ENCODE measurements around the gene GRM7.

Gene GRM7

DNA sequence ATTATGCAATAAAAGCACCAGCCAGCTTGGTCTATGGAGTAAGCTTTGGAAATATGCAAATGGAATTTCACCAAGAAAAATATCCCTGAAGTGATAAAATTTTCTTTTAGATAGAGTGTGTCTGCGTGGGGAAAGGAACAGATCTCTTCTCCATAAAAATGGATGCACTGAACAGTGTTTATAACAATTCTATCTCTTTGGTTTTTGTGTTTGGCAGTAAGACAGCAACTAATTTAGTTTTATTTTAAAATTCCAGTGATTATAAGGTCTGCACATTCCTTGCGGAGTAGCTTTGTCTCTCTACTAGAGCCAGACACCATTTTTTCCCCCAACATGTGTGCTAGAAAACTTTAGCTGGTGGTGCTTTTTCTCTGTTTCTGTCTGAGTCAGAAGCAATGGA is 712.4 kb downstream of the GRM7 start:
- DNase-seq (ENCODE audit: low read depth), result peak; percentile 4
- H3K4me3 ChIP-seq (ENCODE audit: low read depth, low read length), result no peak overlapping the region
- TF ChIP-seq, protein P1, sequence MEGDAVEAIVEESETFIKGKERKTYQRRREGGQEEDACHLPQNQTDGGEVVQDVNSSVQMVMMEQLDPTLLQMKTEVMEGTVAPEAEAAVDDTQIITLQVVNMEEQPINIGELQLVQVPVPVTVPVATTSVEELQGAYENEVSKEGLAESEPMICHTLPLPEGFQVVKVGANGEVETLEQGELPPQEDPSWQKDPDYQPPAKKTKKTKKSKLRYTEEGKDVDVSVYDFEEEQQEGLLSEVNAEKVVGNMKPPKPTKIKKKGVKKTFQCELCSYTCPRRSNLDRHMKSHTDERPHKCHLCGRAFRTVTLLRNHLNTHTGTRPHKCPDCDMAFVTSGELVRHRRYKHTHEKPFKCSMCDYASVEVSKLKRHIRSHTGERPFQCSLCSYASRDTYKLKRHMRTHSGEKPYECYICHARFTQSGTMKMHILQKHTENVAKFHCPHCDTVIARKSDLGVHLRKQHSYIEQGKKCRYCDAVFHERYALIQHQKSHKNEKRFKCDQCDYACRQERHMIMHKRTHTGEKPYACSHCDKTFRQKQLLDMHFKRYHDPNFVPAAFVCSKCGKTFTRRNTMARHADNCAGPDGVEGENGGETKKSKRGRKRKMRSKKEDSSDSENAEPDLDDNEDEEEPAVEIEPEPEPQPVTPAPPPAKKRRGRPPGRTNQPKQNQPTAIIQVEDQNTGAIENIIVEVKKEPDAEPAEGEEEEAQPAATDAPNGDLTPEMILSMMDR (conservative IDR thresholded peaks at IDR 0.05; ENCODE audit: low read depth, low read length), result no peak

DNA sequence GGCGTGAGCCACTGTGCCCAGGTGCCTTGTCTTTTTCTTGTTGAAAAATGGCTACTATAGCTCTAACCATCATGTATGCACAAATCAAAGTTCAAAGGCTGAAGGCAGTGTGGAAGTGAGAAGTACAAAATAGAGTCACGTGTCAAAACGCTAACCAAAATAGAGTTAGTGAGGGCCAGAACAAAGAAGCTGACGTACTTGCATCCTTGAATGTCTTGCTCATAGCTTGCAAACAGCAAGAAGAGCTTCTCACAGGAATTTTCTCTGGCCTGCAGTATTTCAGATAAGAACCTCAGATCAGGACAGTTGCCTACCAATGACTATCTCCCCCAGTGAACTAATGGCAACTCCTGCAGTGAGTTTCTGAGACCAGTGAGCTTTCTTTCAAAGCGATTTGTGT is 713.5 kb downstream of the GRM7 start:
- H3K4me3 ChIP-seq (ENCODE audit: low read depth, low read length), result no peak overlapping the region
- no peak for DNase-seq (ENCODE audit: low read depth)
- TF ChIP-seq, protein P1 (conservative IDR thresholded peaks at IDR 0.05; ENCODE audit: low read depth, low read length), result no peak

DNA sequence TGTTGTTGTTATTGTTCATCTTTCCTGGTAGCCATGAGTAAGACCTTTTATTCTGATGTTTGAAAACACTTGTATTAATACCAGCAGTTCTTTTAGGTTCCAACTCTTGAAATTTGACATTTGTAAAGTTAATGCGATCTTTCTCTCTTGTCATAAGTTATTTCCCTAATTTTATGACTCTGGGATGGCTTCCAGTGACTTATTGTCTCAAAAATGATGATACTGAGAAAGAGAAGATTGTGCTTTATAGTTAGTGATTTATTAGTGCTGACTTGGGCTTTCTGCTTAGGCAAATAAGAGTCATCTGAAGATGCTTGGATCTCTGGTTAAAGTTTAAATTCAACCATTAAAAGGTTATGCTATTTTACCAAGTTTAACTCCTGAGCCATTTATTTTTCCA is 715.2 kb downstream of the GRM7 start:
- TF ChIP-seq, protein P1 (conservative IDR thresholded peaks at IDR 0.05; ENCODE audit: low read depth, low read length), result no peak
- no peak overlapping the region for H3K4me3 ChIP-seq (ENCODE audit: low read depth, low read length)
- DNase-seq (ENCODE audit: low read depth), result no peak

DNA sequence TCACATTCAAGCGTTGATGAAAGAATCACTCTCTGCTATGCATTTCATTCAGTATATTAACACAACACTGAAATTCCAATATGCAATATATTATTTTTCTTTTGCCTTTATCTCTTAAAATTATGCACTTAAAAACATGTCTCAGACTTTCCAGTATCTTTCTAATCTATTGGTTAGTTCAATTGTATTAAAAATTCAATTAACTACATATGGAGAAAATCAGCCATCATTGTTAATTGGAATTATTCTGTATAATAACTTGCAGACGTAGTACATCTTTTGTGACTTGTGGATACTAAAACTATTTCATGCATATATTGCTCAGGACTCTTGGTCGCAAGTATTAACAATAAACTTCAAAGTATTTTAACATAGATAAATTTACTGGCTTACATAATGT is 715.6 kb downstream of the GRM7 start:
- no peak overlapping the region for H3K4me3 ChIP-seq (ENCODE audit: low read depth, low read length)
- no peak for DNase-seq (ENCODE audit: low read depth)
- TF ChIP-seq, protein P1 (conservative IDR thresholded peaks at IDR 0.05; ENCODE audit: low read depth, low read length), result no peak

DNA sequence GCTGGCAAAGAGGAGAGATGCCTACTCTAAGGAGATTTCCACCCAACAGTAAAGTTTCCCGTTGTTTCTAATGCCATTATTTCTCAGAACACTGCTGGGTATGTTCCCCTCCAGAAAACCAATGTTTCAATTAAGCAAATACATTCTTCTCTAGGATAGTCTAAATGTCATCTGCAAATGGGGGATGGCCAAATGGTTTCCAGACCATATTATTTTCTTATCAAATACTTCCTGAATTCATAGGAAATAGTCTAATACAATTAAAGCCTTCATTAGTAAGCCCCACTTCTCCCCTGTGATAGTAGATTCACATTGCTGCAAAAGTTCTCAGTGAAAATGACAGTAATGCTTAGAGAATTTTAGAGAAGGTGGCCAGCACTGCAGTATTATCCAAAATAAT is 716.6 kb downstream of the GRM7 start:
- TF ChIP-seq, protein P1 (conservative IDR thresholded peaks at IDR 0.05; ENCODE audit: low read depth, low read length), result no peak
- H3K4me3 ChIP-seq (ENCODE audit: low read depth, low read length), result no peak overlapping the region
- DNase-seq (ENCODE audit: low read depth), result no peak

DNA sequence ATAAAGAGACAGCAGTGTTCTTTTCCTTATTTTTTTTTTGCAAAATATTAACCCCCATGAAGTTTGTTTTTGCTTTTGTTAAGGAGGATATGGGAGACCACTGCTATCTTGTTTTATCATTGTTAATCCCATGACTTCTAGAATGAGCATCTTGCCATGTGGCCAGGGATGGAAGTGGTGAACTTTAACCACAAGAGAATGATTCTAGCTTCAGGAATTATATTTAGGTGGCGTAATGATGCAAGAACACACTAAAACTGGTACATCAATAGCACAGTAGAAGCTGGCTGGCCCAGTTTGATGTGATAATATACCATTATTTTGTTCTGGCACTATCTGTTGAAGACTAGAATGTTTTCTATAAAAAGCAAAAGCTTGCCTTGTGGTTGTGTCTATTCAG is 720.9 kb downstream of the GRM7 start:
- no peak overlapping the region for H3K4me3 ChIP-seq (ENCODE audit: low read depth, low read length)
- DNase-seq (ENCODE audit: low read depth), result peak; percentile 8
- TF ChIP-seq, protein P1 (conservative IDR thresholded peaks at IDR 0.05; ENCODE audit: low read depth, low read length), result no peak

DNA sequence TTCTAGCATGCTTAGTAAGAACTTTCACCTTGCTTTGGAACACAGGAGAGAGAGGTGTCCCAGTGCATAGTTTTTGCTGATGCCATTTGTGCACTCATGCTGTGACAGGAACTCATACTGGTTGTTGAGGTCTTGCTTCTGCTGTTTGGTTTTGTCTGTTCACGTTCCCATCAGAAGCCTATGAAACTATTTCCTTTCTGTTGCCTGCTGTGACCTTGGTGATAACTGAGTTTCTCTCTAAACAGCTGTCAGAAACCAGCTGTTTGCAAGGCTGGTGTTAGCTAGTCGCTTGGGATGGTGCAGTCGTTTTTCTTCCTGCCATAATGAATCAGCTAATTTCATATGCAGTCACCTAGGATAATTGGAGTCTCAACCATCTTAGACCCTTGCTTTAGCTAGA is 724.1 kb downstream of the GRM7 start:
- TF ChIP-seq, protein P1 (conservative IDR thresholded peaks at IDR 0.05; ENCODE audit: low read depth, low read length), result no peak
- no peak overlapping the region for H3K4me3 ChIP-seq (ENCODE audit: low read depth, low read length)
- DNase-seq (ENCODE audit: low read depth), result no peak

Measured in choroid plexus epithelial cell (primary cell).